ENCODE data around the gene TMEM62. TPM values are rescaled to one million over a fixed set of nuclear protein-coding genes. Genes with fewer than 3 reads are reported as not detected.

The TMEM62 gene
- total and polyA plus RNA-seq, 4 donors, result 4.5 to 14.0 (median 10.6) TPM

DNA sequence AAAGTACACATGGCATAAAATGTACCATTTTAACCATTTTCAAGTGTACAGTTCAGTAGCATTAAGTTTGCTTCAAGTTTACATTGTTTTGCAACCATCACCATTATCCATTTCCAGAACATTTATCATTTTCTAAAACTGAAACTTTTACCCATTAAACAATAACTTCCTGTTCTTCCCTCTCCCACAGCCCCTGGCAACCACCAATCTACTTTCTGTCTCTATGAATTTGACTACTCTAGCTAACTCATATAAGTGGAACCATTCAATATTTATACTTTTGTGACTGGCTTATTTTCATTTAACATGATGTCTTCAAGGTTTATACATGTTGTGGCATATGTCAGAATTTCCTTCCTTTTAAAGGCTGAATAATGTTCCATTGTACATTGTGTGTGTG is 19.9 kb downstream of the TMEM62 start:
- no peak for DNase-seq (ENCODE audit: low spot score)
- H3K27ac ChIP-seq (ENCODE audit: low read depth in 1 of 2, low read length in 2 of 2), result no peak overlapping the region
- H3K36me3 ChIP-seq (ENCODE audit: control insufficient read depth in 4 of 4, insufficient read depth in 3 of 4, low read depth in 1 of 4, low read length in 3 of 4), result peaks cover 3 to 45% (median 25%) of the 10 kb centered on the region in 4 donors
- H3K9me3 ChIP-seq (ENCODE audit: control insufficient read depth in 4 of 4, low read length in 3 of 4), result no peaks in the 10 kb centered on the region
- H3K4me3 ChIP-seq (ENCODE audit: low read depth in 1 of 3, low read length in 3 of 3), result no peak overlapping the region
- H3K4me1 ChIP-seq (ENCODE audit: control insufficient read depth in 4 of 4, insufficient read depth in 4 of 4, low read length in 3 of 4), result no peaks in the 10 kb centered on the region
- H3K27me3 ChIP-seq (ENCODE audit: control insufficient read depth in 4 of 4, insufficient read depth in 4 of 4, low read length in 3 of 4), result no peaks in the 10 kb centered on the region
- TF ChIP-seq TAF1 (conservative IDR thresholded peaks at IDR 0.05) (no peak), ATF3 (IDR thresholded peaks at IDR 0.05) (no peak), RAD21 (IDR thresholded peaks at IDR 0.05) (no peak), HNF4G (IDR thresholded peaks at IDR 0.05) (no peak), ZBTB33 (IDR thresholded peaks at IDR 0.05) (no peak), JUND (IDR thresholded peaks at IDR 0.05) (no peak), GABPA (IDR thresholded peaks at IDR 0.05 in 1 of 2, conservative IDR thresholded peaks at IDR 0.05 in 1 of 2) (no peak), SP1 (IDR thresholded peaks at IDR 0.05) (no peak), RXRA (IDR thresholded peaks at IDR 0.05) (no peak), EGR1 (IDR thresholded peaks at IDR 0.05; ENCODE audit: low read depth in 2 of 2) (no peak), NR2F2 (IDR thresholded peaks at IDR 0.05) (no peak), FOXA2 (IDR thresholded peaks at IDR 0.05) (no peak), FOXA1 (IDR thresholded peaks at IDR 0.05) (no peak), YY1 (IDR thresholded peaks at IDR 0.05) (no peak), HNF4A (conservative IDR thresholded peaks at IDR 0.05) (no peak), REST (IDR thresholded peaks at IDR 0.05) (no peak)
- TF ChIP-seq, protein P1, sequence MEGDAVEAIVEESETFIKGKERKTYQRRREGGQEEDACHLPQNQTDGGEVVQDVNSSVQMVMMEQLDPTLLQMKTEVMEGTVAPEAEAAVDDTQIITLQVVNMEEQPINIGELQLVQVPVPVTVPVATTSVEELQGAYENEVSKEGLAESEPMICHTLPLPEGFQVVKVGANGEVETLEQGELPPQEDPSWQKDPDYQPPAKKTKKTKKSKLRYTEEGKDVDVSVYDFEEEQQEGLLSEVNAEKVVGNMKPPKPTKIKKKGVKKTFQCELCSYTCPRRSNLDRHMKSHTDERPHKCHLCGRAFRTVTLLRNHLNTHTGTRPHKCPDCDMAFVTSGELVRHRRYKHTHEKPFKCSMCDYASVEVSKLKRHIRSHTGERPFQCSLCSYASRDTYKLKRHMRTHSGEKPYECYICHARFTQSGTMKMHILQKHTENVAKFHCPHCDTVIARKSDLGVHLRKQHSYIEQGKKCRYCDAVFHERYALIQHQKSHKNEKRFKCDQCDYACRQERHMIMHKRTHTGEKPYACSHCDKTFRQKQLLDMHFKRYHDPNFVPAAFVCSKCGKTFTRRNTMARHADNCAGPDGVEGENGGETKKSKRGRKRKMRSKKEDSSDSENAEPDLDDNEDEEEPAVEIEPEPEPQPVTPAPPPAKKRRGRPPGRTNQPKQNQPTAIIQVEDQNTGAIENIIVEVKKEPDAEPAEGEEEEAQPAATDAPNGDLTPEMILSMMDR (IDR thresholded peaks at IDR 0.05; ENCODE audit: low read depth, low read length, missing input control), result no peak
- TF ChIP-seq, protein P2, sequence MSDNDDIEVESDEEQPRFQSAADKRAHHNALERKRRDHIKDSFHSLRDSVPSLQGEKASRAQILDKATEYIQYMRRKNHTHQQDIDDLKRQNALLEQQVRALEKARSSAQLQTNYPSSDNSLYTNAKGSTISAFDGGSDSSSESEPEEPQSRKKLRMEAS (IDR thresholded peaks at IDR 0.05), result no peak
- H3K9ac ChIP-seq (ENCODE audit: low read depth in 1 of 2, low read length in 2 of 2), result no peak overlapping the region

Data from liver (tissue), 9 donors.